Natural killer cell (primary cell): ENCODE data around the gene NAT14. TPM values are rescaled to one million over a fixed set of nuclear protein-coding genes. Genes with fewer than 3 reads are reported as not detected.

Experiments used
- ATAC-seq, 3 donors: fragments of 150-1000 bp in 2 of 3; fragments of 200-7000 bp in 1 of 3; cut with Tn5 transposase; 1 replicate in 1 of 3; 2 replicates in 2 of 3; pipeline ENCODE4 v1.10.0; 2021; ENCODE audit warnings: mild to moderate bottlenecking in 2 of 3, moderate library complexity in 2 of 3
- DNase-seq, 2 donors: peaks; one replicate each; pipeline versions ENCODE4 v3.0.0 to v3.0.0-alpha.2; 2013 to 2021; ENCODE audit warnings: mixed read lengths in 1 of 2
- H3K27ac ChIP-seq: one replicate; pipeline ENCODE4 v1.5.1; 2013; ENCODE audit warnings: mild to moderate bottlenecking, low read length
- H3K27me3 ChIP-seq: one replicate; pipeline ENCODE4 v1.6.1; 2013; ENCODE audit warnings: low read length; ENCODE audit not compliant: control insufficient read depth, insufficient read depth
- H3K36me3 ChIP-seq: one replicate; pipeline ENCODE4 v1.6.1; 2013; ENCODE audit warnings: low read length; ENCODE audit not compliant: control insufficient read depth, insufficient read depth
- H3K4me1 ChIP-seq: one replicate; pipeline ENCODE4 v1.6.1; 2013; ENCODE audit warnings: low read length; ENCODE audit not compliant: control insufficient read depth, insufficient read depth
- H3K4me3 ChIP-seq: one replicate; pipeline ENCODE4 v1.5.1; 2013; ENCODE audit warnings: low read length
- H3K9me3 ChIP-seq: one replicate; pipeline ENCODE4 v1.6.1; 2013; ENCODE audit warnings: low read length; ENCODE audit not compliant: control insufficient read depth, insufficient read depth
- H3K27ac Mint-ChIP-seq, 2 donors: one replicate each; pipeline ENCODE4 v1.8.0; 2022; ENCODE audit warnings: mild to moderate bottlenecking in 2 of 2, mixed read lengths in 2 of 2, moderate library complexity in 1 of 2
- H3K27me3 Mint-ChIP-seq, 2 donors: one replicate each; pipeline ENCODE4 v1.8.0; 2022; ENCODE audit warnings: low read depth in 2 of 2, mixed read lengths in 2 of 2
- H3K36me3 Mint-ChIP-seq: one replicate; pipeline ENCODE4 v1.8.0; 2022; ENCODE audit warnings: mixed read lengths
- H3K4me1 Mint-ChIP-seq, 2 donors: one replicate each; pipeline ENCODE4 v1.8.0; 2022; ENCODE audit warnings: mixed read lengths in 2 of 2
- H3K4me3 Mint-ChIP-seq: one replicate; pipeline ENCODE4 v1.8.0; 2022; ENCODE audit warnings: mild to moderate bottlenecking, moderate library complexity, mixed read lengths
- H3K9me3 Mint-ChIP-seq, 2 donors: one replicate each; pipeline ENCODE4 v1.8.0; 2022; ENCODE audit warnings: mixed read lengths in 2 of 2
- CTCF ChIP-seq: fragments of 200-600 bp; IDR thresholded peaks from one replicate; pipeline ENCODE4 v1.8.0; 2022; ENCODE audit warnings: antibody characterized with exemption
- WGBS: methylation state at CpG from one replicate; pipeline ENCODE4 v1.1.7; 2013; ENCODE audit warnings: missing lambda C conversion rate; ENCODE audit not compliant: insufficient coverage; 5-methylcytosine and 5-hydroxymethylcytosine counted together
- intact Hi-C: fragments of 100-400 bp; cut with micrococcal nuclease; formaldehyde crosslinking; loops from one replicate; pipeline ENCODE4 v1.14.2; 2022
- total RNA-seq, 4 donors: library from RNA; stranded (reverse); fragments of 120-200 nt in 1 of 4; gene quantifications; one replicate each; pipeline versions ENCODE4 v1.2.3 to v1.2.4, GENCODE V29; 2013 to 2022

The NAT14 gene
- 10 to 100 TPM in 1 of 3 donors, 1 to 10 TPM in 2; 8.7 to 12.5 (median 8.8) TPM for total RNA-seq
- 3.6 TPM for total RNA-seq (2013)

- peak; percentile 64 to 81 for DNase-seq
- no peak for TF ChIP-seq CTCF
- no peaks in the 10 kb centered on the region for H3K36me3 Mint-ChIP-seq
- intact Hi-C loops: no loop called here
- H3K4me3 Mint-ChIP-seq: peak within 1 kb of the TSS; percentile 77
- peak; percentile 53 to 76 (median 71) for ATAC-seq
- peak within 1 kb of the TSS; percentile 54 to 85 for H3K27ac Mint-ChIP-seq
- Histone ChIP-seq H3K4me1 (peaks cover 23% of the 10 kb centered on the region), H3K27me3 (no peaks in the 10 kb centered on the region), H3K27ac (peak within 1 kb of the TSS; percentile 42), H3K4me3 (peak within 1 kb of the TSS; percentile 54), H3K36me3 (peaks cover 5% of the 10 kb centered on the region), H3K9me3 (no peaks in the 10 kb centered on the region)
- no peaks in the 10 kb centered on the region for H3K9me3 Mint-ChIP-seq
- peaks cover 0 to 2% of the 10 kb centered on the region in 2 donors for H3K27me3 Mint-ChIP-seq
- 2% methylated on average over 78 of the region's 78 CpGs for WGBS
- peaks cover 3 to 10% of the 10 kb centered on the region in 2 donors for H3K4me1 Mint-ChIP-seq
These were observed at the start of gene NAT14 for GRCh38 chr19:55484593-55485438. Gene NAT14, plus strand, starts transcription at chr19:55485188. Its CDS starts 521 bp downstream, at chr19:55485709.

GRCh38 chr19:55436847-55437246 is 48.1 kb upstream of the NAT14 start:
- H3K36me3 ChIP-seq: no peaks in the 10 kb centered on the region
- Mint-ChIP-seq H3K4me3 (no peak overlapping the region), H3K27ac (no peak overlapping the region), H3K9me3 (no peaks in the 10 kb centered on the region), H3K27me3 (peaks cover 40 to 53% of the 10 kb centered on the region in 2 donors), H3K36me3 (peaks cover 8% of the 10 kb centered on the region), H3K4me1 (peaks cover 11 to 25% of the 10 kb centered on the region in 2 donors)
- H3K4me3 ChIP-seq: no peak overlapping the region
- TF ChIP-seq CTCF: no peak
- no peaks in the 10 kb centered on the region for H3K9me3 ChIP-seq
- DNase-seq (no peak), ATAC-seq (no peak)
- no peak overlapping the region for H3K27ac ChIP-seq
- peaks cover 39% of the 10 kb centered on the region for H3K27me3 ChIP-seq
- H3K4me1 ChIP-seq: peaks cover 19% of the 10 kb centered on the region
- intact Hi-C loops: no loop called here
- 46% methylated on average over 8 of the region's 8 CpGs for WGBS

- Mint-ChIP-seq H3K27ac (no peak overlapping the region), H3K4me1 (peaks cover 11 to 25% of the 10 kb centered on the region in 2 donors), H3K4me3 (no peak overlapping the region), H3K36me3 (peaks cover 8% of the 10 kb centered on the region), H3K27me3 (peaks cover 36 to 47% of the 10 kb centered on the region in 2 donors), H3K9me3 (no peaks in the 10 kb centered on the region)
- peak in 2 of 3 donors; percentile 53 to 60 for ATAC-seq
- H3K4me3 ChIP-seq: no peak overlapping the region
- H3K36me3 ChIP-seq: no peaks in the 10 kb centered on the region
- WGBS: 4% methylated on average over 17 of the region's 17 CpGs
- no peak for TF ChIP-seq CTCF
- peaks cover 22% of the 10 kb centered on the region for H3K4me1 ChIP-seq
- no peaks in the 10 kb centered on the region for H3K9me3 ChIP-seq
- peak in 1 of 2 donors; percentile 49 for DNase-seq
- H3K27me3 ChIP-seq: peaks cover 38% of the 10 kb centered on the region
- H3K27ac ChIP-seq: no peak overlapping the region
- intact Hi-C loops: no loop called here
These were observed 47.6 kb upstream of the NAT14 start for GRCh38 chr19:55437410-55437809.
